Measurements from ENCODE around the gene MALSU1.

DNA sequence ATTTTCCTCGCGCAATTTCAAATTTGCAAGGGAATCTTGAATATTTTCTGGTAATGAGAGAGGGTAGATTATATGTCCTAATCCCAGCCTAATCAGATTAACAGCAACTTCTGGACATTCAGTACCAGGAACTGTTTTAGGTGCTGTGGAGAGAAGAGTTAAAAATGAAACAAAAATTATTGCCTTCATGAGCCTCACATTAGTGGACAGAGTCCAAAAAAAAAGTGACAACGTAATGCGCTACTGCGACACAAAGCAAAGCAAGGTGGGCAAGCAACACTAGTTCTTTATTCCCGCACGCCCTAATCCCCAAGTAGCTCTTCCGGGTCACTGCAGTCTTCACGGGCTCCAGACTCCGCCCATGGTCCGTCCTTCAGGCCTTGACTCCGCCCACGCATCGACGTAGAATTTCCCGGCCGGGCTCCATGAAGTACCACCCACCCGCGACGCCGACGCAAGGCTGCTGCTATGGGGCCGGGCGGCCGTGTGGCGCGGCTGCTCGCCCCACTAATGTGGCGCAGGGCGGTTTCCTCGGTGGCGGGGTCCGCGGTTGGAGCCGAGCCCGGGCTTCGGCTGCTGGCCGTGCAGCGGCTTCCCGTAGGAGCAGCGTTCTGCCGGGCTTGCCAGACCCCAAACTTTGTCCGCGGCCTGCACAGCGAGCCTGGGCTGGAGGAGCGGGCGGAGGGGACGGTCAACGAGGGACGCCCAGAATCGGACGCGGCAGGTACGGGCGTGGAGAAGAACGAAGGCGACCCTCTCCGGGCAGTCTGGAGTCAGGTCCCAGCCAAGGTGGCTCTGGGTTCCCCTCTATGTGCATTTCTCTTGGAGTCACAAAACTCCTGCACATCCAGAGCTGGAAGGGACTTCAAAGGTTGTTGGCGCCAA lies at the start of gene MALSU1:
- TF ChIP-seq, protein P1, sequence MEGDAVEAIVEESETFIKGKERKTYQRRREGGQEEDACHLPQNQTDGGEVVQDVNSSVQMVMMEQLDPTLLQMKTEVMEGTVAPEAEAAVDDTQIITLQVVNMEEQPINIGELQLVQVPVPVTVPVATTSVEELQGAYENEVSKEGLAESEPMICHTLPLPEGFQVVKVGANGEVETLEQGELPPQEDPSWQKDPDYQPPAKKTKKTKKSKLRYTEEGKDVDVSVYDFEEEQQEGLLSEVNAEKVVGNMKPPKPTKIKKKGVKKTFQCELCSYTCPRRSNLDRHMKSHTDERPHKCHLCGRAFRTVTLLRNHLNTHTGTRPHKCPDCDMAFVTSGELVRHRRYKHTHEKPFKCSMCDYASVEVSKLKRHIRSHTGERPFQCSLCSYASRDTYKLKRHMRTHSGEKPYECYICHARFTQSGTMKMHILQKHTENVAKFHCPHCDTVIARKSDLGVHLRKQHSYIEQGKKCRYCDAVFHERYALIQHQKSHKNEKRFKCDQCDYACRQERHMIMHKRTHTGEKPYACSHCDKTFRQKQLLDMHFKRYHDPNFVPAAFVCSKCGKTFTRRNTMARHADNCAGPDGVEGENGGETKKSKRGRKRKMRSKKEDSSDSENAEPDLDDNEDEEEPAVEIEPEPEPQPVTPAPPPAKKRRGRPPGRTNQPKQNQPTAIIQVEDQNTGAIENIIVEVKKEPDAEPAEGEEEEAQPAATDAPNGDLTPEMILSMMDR (IDR thresholded peaks at IDR 0.05 in 4 of 5, conservative IDR thresholded peaks at IDR 0.05 in 1 of 5) = no peak
- TF ChIP-seq POLR2A (IDR thresholded peaks at IDR 0.05) = peak; percentile 83 to 90
